IPS DF 6.9 (cell line): ENCODE results near the gene VCX3A.

ENCODE experiments used
- DNase-seq: peaks from one replicate; pipeline ENCODE4 v3.0.0-alpha.2; 2013; ENCODE audit warnings: low read depth, low spot score
- H3K27ac ChIP-seq: one replicate; pipeline ENCODE4 v1.5.1; 2013; ENCODE audit warnings: low read length, control low read depth
- H3K27me3 ChIP-seq: 2 replicates; pipeline ENCODE4 v1.6.1; 2013; ENCODE audit warnings: mild to moderate bottlenecking, low read length; ENCODE audit not compliant: control insufficient read depth, insufficient read depth
- H3K36me3 ChIP-seq: 2 replicates; pipeline ENCODE4 v1.6.1; 2013; ENCODE audit warnings: low read length; ENCODE audit not compliant: control insufficient read depth, insufficient read depth
- H3K4me1 ChIP-seq: 2 replicates; pipeline ENCODE4 v1.6.1; 2013; ENCODE audit warnings: low read length; ENCODE audit not compliant: control insufficient read depth, insufficient read depth
- H3K4me3 ChIP-seq: 2 replicates; pipeline ENCODE4 v1.5.1; 2013; ENCODE audit warnings: mild to moderate bottlenecking, low read length
- H3K9me3 ChIP-seq: 2 replicates; pipeline ENCODE4 v1.6.1; 2013; ENCODE audit warnings: low read length, inconsistent platforms; ENCODE audit not compliant: control insufficient read depth, insufficient read depth
- WGBS: extraction: QIAGEN DNeasy Blood & Tissue Kit; methylation state at CpG from one replicate; pipeline ENCODE4 v1.1.7; 2013; ENCODE audit warnings: mixed read lengths, missing lambda C conversion rate; ENCODE audit not compliant: insufficient read length, insufficient coverage; 5-methylcytosine and 5-hydroxymethylcytosine counted together

VCX3A gene

GRCh38 chrX:6500719-6501118, 34.2 kb downstream of the VCX3A start:
- Histone ChIP-seq H3K4me1 (no peaks in the 10 kb centered on the region), H3K9me3 (no peaks in the 10 kb centered on the region), H3K27ac (no peak overlapping the region), H3K36me3 (no peaks in the 10 kb centered on the region), H3K4me3 (no peak overlapping the region), H3K27me3 (no peaks in the 10 kb centered on the region)
- WGBS = no CpG with 5 or more reads among the region's 1 CpG
- no peak for DNase-seq

GRCh38 chrX:6498324-6498723, 36.6 kb downstream of the VCX3A start:
- H3K36me3 ChIP-seq = no peaks in the 10 kb centered on the region
- no peaks in the 10 kb centered on the region for H3K4me1 ChIP-seq
- no peaks in the 10 kb centered on the region for H3K9me3 ChIP-seq
- no CpG with 5 or more reads among the region's 2 CpGs for WGBS
- no peaks in the 10 kb centered on the region for H3K27me3 ChIP-seq
- no peak overlapping the region for H3K4me3 ChIP-seq
- no peak for DNase-seq
- no peak overlapping the region for H3K27ac ChIP-seq
